ENCODE data around the gene GVQW3.
A peak's percentile ranks its signal among the peaks of the same experiment; 100 is the strongest.

The GVQW3 gene

DNA sequence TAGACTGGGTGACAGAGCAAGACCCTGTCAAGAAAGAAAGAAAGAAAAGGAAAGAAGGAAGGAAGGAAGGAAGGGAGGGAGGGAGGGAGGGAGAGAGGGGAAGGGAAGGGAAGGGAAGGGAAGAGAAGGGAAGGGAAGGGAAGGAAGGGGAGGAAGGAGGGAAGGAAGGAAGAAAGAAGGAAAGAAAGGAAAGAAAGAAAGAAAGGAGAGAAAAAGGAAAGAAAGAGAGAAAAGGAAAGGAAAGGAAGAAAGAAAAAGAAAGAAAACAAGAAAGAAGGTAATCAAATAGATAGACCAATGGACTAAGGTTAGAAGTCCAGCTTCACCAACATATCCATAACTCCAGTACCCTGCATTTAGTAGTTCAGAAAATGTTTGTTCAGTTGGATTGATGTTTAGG, 45.5 kb downstream of the GVQW3 start:
- DNase-seq (ENCODE audit: low read depth), result no peak
- no peak overlapping the region for H3K4me3 ChIP-seq (ENCODE audit: low read depth, low read length)
- no peak for TF ChIP-seq CTCF (IDR thresholded peaks at IDR 0.05; ENCODE audit: control insufficient read depth, extremely low read depth, insufficient read depth)

- no peak for TF ChIP-seq CTCF (IDR thresholded peaks at IDR 0.05; ENCODE audit: control insufficient read depth, extremely low read depth, insufficient read depth)
- DNase-seq (ENCODE audit: low read depth), result no peak
These were observed 54.9 kb downstream of the GVQW3 start for GRCh38 chr11:76436020-76436419.

GRCh38 chr11:76443268-76443980, 62.3 kb downstream of the GVQW3 start:
- H3K4me3 ChIP-seq (ENCODE audit: low read depth, low read length), result peak overlapping the region; percentile 92
- DNase-seq (ENCODE audit: low read depth), result no peak
- no peak for TF ChIP-seq CTCF (IDR thresholded peaks at IDR 0.05; ENCODE audit: control insufficient read depth, extremely low read depth, insufficient read depth)

More at GRCh38 chr11:76436020-76436419, 54.9 kb downstream of the GVQW3 start:
- no peak overlapping the region for H3K4me3 ChIP-seq (ENCODE audit: low read depth, low read length)

- no peak for TF ChIP-seq CTCF (IDR thresholded peaks at IDR 0.05; ENCODE audit: control insufficient read depth, extremely low read depth, insufficient read depth)
- no peak for DNase-seq (ENCODE audit: low read depth)
- H3K4me3 ChIP-seq (ENCODE audit: low read depth, low read length), result peak overlapping the region; percentile 92
These were observed 62.9 kb downstream of the GVQW3 start for GRCh38 chr11:76444065-76444383.

DNA sequence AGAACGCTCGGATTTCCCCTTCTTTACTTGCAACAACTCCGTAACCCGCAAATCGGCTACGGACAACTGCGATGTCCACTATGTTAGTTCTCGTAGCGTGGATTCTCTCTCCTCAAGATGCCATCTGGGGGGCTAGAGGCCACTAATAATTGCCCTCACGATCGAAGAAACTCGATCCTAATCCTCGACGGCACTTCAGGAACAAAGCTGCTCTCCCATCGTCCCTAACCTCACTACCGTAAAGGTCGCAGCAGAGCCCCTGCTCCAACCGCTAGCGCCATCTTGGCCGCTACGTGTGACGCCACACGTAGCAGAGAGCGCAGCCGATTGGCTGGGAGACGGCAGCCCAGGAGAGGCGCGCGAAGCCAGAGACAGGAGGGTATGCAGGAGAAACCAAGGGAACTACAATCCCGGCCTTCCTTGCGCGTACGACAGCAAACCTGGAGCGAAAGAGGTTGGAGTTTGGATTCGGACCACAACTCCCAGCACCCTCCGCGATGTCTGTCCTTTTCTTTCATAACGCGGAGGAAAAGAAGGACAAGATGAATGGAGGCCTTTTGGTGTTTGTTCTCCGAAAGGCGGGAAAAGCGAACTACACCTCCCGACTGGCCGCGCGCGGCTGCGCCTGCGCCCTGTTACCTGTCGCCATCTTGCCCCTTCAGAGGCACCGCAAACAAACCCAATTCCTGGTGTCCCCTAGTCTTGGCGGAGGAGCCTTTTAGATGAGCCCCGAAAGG, 63.4 kb downstream of the GVQW3 start, which contains the start of gene EMSY:
Gene EMSY, plus strand, starts transcription at position 635 of the 737 bp plus-strand sequence. CDS start 1,921 bp downstream, outside the sequence.
- peak; percentile 100 for DNase-seq (ENCODE audit: low read depth)
- H3K4me3 ChIP-seq (ENCODE audit: low read depth, low read length), result peak within 1 kb of the TSS; percentile 92
- no peak for TF ChIP-seq CTCF (IDR thresholded peaks at IDR 0.05; ENCODE audit: control insufficient read depth, extremely low read depth, insufficient read depth)

DNA sequence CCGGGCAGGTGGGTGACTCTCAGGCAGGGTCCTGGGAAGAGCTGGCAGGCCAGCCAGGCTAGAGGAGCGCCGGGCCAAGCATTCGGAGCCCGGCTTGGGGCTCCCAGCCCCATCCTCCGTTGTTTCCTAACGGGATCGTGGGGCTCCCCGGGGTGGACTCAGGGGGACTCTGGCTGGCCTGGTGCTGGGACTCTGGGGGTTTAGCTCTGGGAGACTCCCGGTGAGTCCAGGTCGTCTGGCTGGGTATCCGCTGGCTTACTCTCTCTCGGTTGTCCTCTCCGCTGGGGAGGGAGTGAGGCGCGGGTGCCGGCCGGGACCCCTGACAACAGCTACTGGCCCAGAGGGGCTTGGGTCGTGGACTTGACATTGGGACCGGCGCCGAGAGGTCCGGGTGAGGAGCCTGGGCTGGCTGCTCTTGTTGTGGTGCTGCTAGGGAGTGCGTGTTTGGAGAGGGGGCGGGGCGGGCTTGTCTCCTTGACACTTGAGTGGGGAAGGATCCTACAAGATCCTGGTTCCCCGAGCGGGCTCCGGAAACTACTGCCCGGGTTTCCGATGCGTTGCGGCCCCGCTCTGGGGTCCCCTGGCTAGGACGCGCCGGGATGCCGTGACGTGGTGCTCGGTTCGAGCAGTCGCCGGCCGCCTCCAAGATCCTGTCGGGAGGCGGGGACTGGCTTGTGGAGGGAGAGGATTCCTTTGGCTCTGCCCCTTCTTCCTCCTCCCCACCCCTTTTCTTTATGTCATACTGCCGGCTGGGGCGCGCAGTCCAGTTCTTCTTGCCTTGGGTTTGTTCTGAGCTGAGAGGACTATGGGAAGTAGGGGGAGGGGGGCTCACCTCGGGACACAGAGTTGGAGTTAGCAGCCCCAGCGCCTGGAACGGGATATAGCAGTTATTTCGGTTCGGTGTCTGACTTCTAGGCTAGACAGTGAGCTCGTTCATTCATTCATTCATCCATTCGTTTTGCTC, 64.3 kb downstream of the GVQW3 start:
- DNase-seq (ENCODE audit: low read depth), result peak; percentile 87
- TF ChIP-seq CTCF (IDR thresholded peaks at IDR 0.05; ENCODE audit: control insufficient read depth, extremely low read depth, insufficient read depth), result 0 out of 2 replicates have a peak, but pooled peaks have one; percentile 2
- peak overlapping the region; percentile 92 for H3K4me3 ChIP-seq (ENCODE audit: low read depth, low read length)

Data from LNCaP clone FGC (cell line).